Mesenchymal stem cell (in vitro differentiated cells and primary cell): ENCODE measurements around the gene PTPRN2.

Experiments used
- DNase-seq: peaks from one replicate; pipeline ENCODE4 v3.0.0-alpha.2; 2013
- H2AFZ ChIP-seq: one replicate; pipeline ENCODE4 v1.6.1; 2013; ENCODE audit warnings: low read depth, mild to moderate bottlenecking, control low read depth, inconsistent platforms, low read length, moderate library complexity
- H2AK5ac ChIP-seq: 2 replicates; pipeline ENCODE4 v1.6.1; 2013; ENCODE audit warnings: low read length, moderate library complexity, mild to moderate bottlenecking, inconsistent platforms; ENCODE audit not compliant: severe bottlenecking
- H2BK120ac ChIP-seq: one replicate; pipeline ENCODE4 v1.6.1; 2013; ENCODE audit warnings: low read depth, mild to moderate bottlenecking, inconsistent platforms, low read length, moderate library complexity
- H2BK12ac ChIP-seq, 2 experiments: one replicate each; pipeline ENCODE4 v1.6.1; 2013; ENCODE audit warnings: inconsistent platforms in 2 of 2, low read length in 2 of 2, mild to moderate bottlenecking in 2 of 2, moderate library complexity in 2 of 2, control low read depth in 1 of 2
- H2BK15ac ChIP-seq: one replicate; pipeline ENCODE4 v1.6.1; 2013; ENCODE audit warnings: mild to moderate bottlenecking, low read depth, inconsistent platforms; ENCODE audit not compliant: poor library complexity, severe bottlenecking
- H2BK5ac ChIP-seq: 2 replicates; pipeline ENCODE4 v1.6.1; 2013; ENCODE audit warnings: low read depth, mild to moderate bottlenecking, low read length, control low read depth, inconsistent platforms; ENCODE audit not compliant: poor library complexity, severe bottlenecking
- H3K14ac ChIP-seq, 2 experiments: one replicate each; pipeline ENCODE4 v1.6.1; 2013; ENCODE audit warnings: inconsistent platforms in 2 of 2, low read length in 2 of 2, control low read depth in 1 of 2, mild to moderate bottlenecking in 1 of 2, moderate library complexity in 1 of 2
- H3K18ac ChIP-seq, 2 experiments: one replicate each; pipeline ENCODE4 v1.6.1; 2013; ENCODE audit warnings: inconsistent platforms in 2 of 2, low read length in 2 of 2, control low read depth in 1 of 2, low read depth in 1 of 2, mild to moderate bottlenecking in 1 of 2
- H3K23ac ChIP-seq, 2 experiments: one replicate each; pipeline ENCODE4 v1.6.1; 2013; ENCODE audit warnings: inconsistent platforms in 2 of 2, low read length in 2 of 2, mild to moderate bottlenecking in 2 of 2, moderate library complexity in 2 of 2, control low read depth in 1 of 2
- H3K27ac ChIP-seq: 2 replicates; pipeline ENCODE4 v1.5.1; 2013; ENCODE audit warnings: mild to moderate bottlenecking, moderate library complexity, low read length, control low read depth, inconsistent platforms; ENCODE audit not compliant: poor library complexity, severe bottlenecking
- H3K27me3 ChIP-seq, 2 experiments: 2 replicates each; pipeline versions ENCODE4 v1.6.1 to v1.7.0; 2013; ENCODE audit warnings: low read length in 2 of 2, mild to moderate bottlenecking in 2 of 2, moderate library complexity in 2 of 2, control low read depth in 1 of 2, inconsistent platforms in 1 of 2; ENCODE audit not compliant: control insufficient read depth in 1 of 2, insufficient read depth in 1 of 2
- H3K36me3 ChIP-seq, 2 experiments: 2 replicates each; pipeline versions ENCODE4 v1.6.1 to v1.7.0; 2013; ENCODE audit warnings: low read length in 2 of 2, control low read depth in 1 of 2, inconsistent platforms in 1 of 2, low read depth in 1 of 2, mild to moderate bottlenecking in 1 of 2; ENCODE audit not compliant: insufficient read depth in 2 of 2, control insufficient read depth in 1 of 2
- H3K4ac ChIP-seq, 2 experiments: one replicate each; pipeline ENCODE4 v1.6.1; 2013; ENCODE audit warnings: inconsistent platforms in 2 of 2, low read length in 2 of 2, mild to moderate bottlenecking in 2 of 2, moderate library complexity in 2 of 2, control low read depth in 1 of 2, low read depth in 1 of 2
- H3K4me1 ChIP-seq: 2 replicates; pipeline ENCODE4 v1.6.1; 2013; ENCODE audit warnings: low read depth, low read length, control low read depth; ENCODE audit not compliant: control insufficient read depth, insufficient read depth
- H3K4me2 ChIP-seq: 2 replicates; pipeline ENCODE4 v1.6.1; 2013; ENCODE audit warnings: low read length, mild to moderate bottlenecking, inconsistent platforms; ENCODE audit not compliant: poor library complexity, severe bottlenecking
- H3K4me3 ChIP-seq, 2 experiments: 2 replicates each; pipeline versions ENCODE4 v1.5.1 to v1.7.0; 2013; ENCODE audit warnings: low read length in 2 of 2, mild to moderate bottlenecking in 2 of 2, control low read depth in 1 of 2, low read depth in 1 of 2; ENCODE audit not compliant: insufficient read depth in 1 of 2
- H3K79me1 ChIP-seq: replicated peaks from 2 replicates; pipeline ENCODE4 v1.6.1; 2013; ENCODE audit warnings: mild to moderate bottlenecking, control low read depth, low read length, inconsistent platforms; ENCODE audit not compliant: poor library complexity, severe bottlenecking
- H3K9ac ChIP-seq: 2 replicates; pipeline ENCODE4 v1.7.0; 2013; ENCODE audit warnings: mild to moderate bottlenecking, low read length, moderate library complexity
- H3K9me3 ChIP-seq: 2 replicates; pipeline ENCODE4 v1.7.0; 2013; ENCODE audit warnings: mild to moderate bottlenecking, low read length; ENCODE audit not compliant: control insufficient read depth
- H4K8ac ChIP-seq: one replicate; pipeline ENCODE4 v1.6.1; 2013; ENCODE audit warnings: inconsistent platforms, mild to moderate bottlenecking, low read length, moderate library complexity
- H4K91ac ChIP-seq: one replicate; pipeline ENCODE4 v1.6.1; 2013; ENCODE audit warnings: mild to moderate bottlenecking, low read length, inconsistent platforms
- WGBS: methylation state at CpG from one replicate; pipeline ENCODE4 v1.1.7; 2013; ENCODE audit warnings: mixed read lengths; 5-methylcytosine and 5-hydroxymethylcytosine counted together

The PTPRN2 gene

GRCh38 chr7:157763279-157764000 lies 824.2 kb downstream of the PTPRN2 start:
- no peak overlapping the region for H2BK15ac ChIP-seq
- H3K4me1 ChIP-seq, result no peaks in the 10 kb centered on the region
- H2BK12ac ChIP-seq, result no peak overlapping the region
- DNase-seq, result no peak
- no peak overlapping the region for H2BK120ac ChIP-seq
- H2BK5ac ChIP-seq, result no peak overlapping the region
- no peak overlapping the region for H3K14ac ChIP-seq
- no peak overlapping the region for H3K27ac ChIP-seq
- H4K8ac ChIP-seq, result no peak overlapping the region
- no peaks in the 10 kb centered on the region for H3K9me3 ChIP-seq
- H4K91ac ChIP-seq, result no peak overlapping the region
- H3K18ac ChIP-seq, result no peak overlapping the region
- no peak overlapping the region for H2AK5ac ChIP-seq
- no peak overlapping the region for H3K4ac ChIP-seq
- H3K27me3 ChIP-seq, result no peaks in the 10 kb centered on the region
- no peak overlapping the region for H3K4me3 ChIP-seq
- WGBS, result 81% methylated on average over 14 of the region's 14 CpGs
- no peaks in the 10 kb centered on the region for H3K36me3 ChIP-seq
- H3K79me1 ChIP-seq, result no peaks in the 10 kb centered on the region
- H3K4me2 ChIP-seq, result no peak overlapping the region
- H2AFZ ChIP-seq, result no peak overlapping the region
- H3K23ac ChIP-seq, result no peak overlapping the region
- H3K9ac ChIP-seq, result no peak overlapping the region

- Histone ChIP-seq H3K14ac (no peak overlapping the region), H2BK12ac (no peak overlapping the region), H3K9ac (no peak overlapping the region), H3K9me3 (no peaks in the 10 kb centered on the region), H2AFZ (no peak overlapping the region), H2BK15ac (no peak overlapping the region), H2BK5ac (no peak overlapping the region), H3K4ac (no peak overlapping the region), H3K27ac (no peak overlapping the region), H4K91ac (no peak overlapping the region), H3K4me3 (no peak overlapping the region), H3K4me1 (no peaks in the 10 kb centered on the region), H2AK5ac (no peak overlapping the region), H3K18ac (no peak overlapping the region), H3K27me3 (no peaks in the 10 kb centered on the region), H3K79me1 (no peaks in the 10 kb centered on the region), H3K4me2 (no peak overlapping the region), H4K8ac (no peak overlapping the region), H2BK120ac (no peak overlapping the region), H3K36me3 (no peaks in the 10 kb centered on the region), H3K23ac (no peak overlapping the region)
- no peak for DNase-seq
- 90% methylated on average over 11 of the region's 13 CpGs for WGBS
Observed at GRCh38 chr7:157762824-157763223, 824.8 kb downstream of the PTPRN2 start.

GRCh38 chr7:157760004-157760730 lies 827.5 kb downstream of the PTPRN2 start:
- Histone ChIP-seq H3K9ac (no peak overlapping the region), H3K14ac (no peak overlapping the region), H3K79me1 (no peaks in the 10 kb centered on the region), H3K27me3 (no peaks in the 10 kb centered on the region), H3K4me1 (no peaks in the 10 kb centered on the region), H2BK12ac (no peak overlapping the region), H3K4me2 (no peak overlapping the region), H2AFZ (no peak overlapping the region), H2AK5ac (no peak overlapping the region), H4K8ac (no peak overlapping the region), H3K23ac (no peak overlapping the region), H3K4me3 (no peak overlapping the region), H3K18ac (no peak overlapping the region), H3K27ac (no peak overlapping the region), H2BK15ac (no peak overlapping the region), H2BK120ac (no peak overlapping the region), H3K9me3 (no peaks in the 10 kb centered on the region), H3K36me3 (no peaks in the 10 kb centered on the region), H4K91ac (no peak overlapping the region), H2BK5ac (no peak overlapping the region), H3K4ac (no peak overlapping the region)
- 66% methylated on average over 16 of the region's 17 CpGs for WGBS
- DNase-seq, result no peak

- 90% methylated on average over 19 of the region's 19 CpGs for WGBS
Observed at GRCh38 chr7:157759246-157759805, 828.3 kb downstream of the PTPRN2 start.

More at GRCh38 chr7:157759246-157759805, 828.3 kb downstream of the PTPRN2 start:
- Histone ChIP-seq H3K9me3 (no peaks in the 10 kb centered on the region), H3K4ac (no peak overlapping the region), H2AFZ (no peak overlapping the region), H4K91ac (no peak overlapping the region), H2BK5ac (no peak overlapping the region), H2BK120ac (no peak overlapping the region), H4K8ac (no peak overlapping the region), H3K18ac (no peak overlapping the region), H3K9ac (no peak overlapping the region), H3K36me3 (no peaks in the 10 kb centered on the region), H2BK15ac (no peak overlapping the region), H3K27me3 (no peaks in the 10 kb centered on the region), H2BK12ac (no peak overlapping the region), H2AK5ac (no peak overlapping the region), H3K14ac (no peak overlapping the region), H3K79me1 (no peaks in the 10 kb centered on the region), H3K23ac (no peak overlapping the region), H3K4me2 (no peak overlapping the region), H3K4me1 (no peaks in the 10 kb centered on the region), H3K27ac (no peak overlapping the region), H3K4me3 (no peak overlapping the region)
- no peak for DNase-seq
